Omental fat pad (tissue), 4 donors: ENCODE results near the gene RSAD2. TPM values are rescaled to one million over a fixed set of nuclear protein-coding genes. Genes with fewer than 3 reads are reported as not detected.
A peak's percentile ranks its signal among the peaks of the same experiment; 100 is the strongest.

Experiments used
- ATAC-seq: fragments of 150-250 bp; one replicate; pipeline ENCODE4 v1.9.1; 2016; ENCODE audit warnings: mild to moderate bottlenecking, moderate library complexity; ENCODE audit not compliant: low FRiP score
- DNase-seq: peaks from one replicate; pipeline ENCODE4 v3.0.0-alpha.2; 2019; ENCODE audit warnings: low spot score
- total RNA-seq, 4 donors: library from RNA; depleted of rRNA; stranded (reverse); fragments of >200 nt; gene quantifications; one replicate each; pipeline ENCODE4 v1.1.0, GENCODE V29; 2016
- TF ChIP-seq, protein P1 (sequence below), 3 donors: fragments of 450-650 bp; IDR thresholded peaks; one replicate each; pipeline ENCODE4 v1.5.1; 2016 to 2017; ENCODE audit warnings: antibody characterized with exemption in 3 of 3, mild to moderate bottlenecking in 3 of 3, moderate library complexity in 2 of 3

Gene RSAD2
- total RNA-seq, 4 donors from 2014 or later = 0.56 to 25.1 (median 3.9) TPM

GRCh38 chr2:6864231-6864754 is 13.3 kb upstream of the RSAD2 start:
- TF ChIP-seq, protein P1, sequence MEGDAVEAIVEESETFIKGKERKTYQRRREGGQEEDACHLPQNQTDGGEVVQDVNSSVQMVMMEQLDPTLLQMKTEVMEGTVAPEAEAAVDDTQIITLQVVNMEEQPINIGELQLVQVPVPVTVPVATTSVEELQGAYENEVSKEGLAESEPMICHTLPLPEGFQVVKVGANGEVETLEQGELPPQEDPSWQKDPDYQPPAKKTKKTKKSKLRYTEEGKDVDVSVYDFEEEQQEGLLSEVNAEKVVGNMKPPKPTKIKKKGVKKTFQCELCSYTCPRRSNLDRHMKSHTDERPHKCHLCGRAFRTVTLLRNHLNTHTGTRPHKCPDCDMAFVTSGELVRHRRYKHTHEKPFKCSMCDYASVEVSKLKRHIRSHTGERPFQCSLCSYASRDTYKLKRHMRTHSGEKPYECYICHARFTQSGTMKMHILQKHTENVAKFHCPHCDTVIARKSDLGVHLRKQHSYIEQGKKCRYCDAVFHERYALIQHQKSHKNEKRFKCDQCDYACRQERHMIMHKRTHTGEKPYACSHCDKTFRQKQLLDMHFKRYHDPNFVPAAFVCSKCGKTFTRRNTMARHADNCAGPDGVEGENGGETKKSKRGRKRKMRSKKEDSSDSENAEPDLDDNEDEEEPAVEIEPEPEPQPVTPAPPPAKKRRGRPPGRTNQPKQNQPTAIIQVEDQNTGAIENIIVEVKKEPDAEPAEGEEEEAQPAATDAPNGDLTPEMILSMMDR (IDR thresholded peaks at IDR 0.05) = no peak
- no peak for ATAC-seq

DNA sequence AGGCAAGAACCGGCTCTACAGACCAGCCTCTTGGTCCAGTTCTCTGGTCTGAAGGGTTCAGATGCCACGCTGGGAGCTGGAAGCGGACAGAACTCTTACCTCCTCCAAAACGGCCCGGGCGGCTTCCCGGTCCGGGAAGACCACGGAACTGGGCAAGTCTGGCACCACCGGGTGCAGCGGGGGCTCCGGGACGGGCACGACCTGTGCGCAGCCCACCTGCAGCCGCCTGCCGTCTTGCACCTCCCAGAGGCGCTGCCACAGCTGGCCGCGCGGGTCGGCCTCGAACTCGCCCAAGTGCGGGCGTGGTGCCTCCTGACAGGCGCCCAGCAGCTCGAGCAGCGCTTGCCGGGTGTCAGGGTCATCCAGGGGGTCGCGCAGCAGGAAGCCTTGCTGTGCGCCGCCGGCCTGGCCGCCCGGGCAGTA is 12.6 kb upstream of the RSAD2 start:
- ATAC-seq (no peak), DNase-seq (no peak)
- TF ChIP-seq, protein P1 (IDR thresholded peaks at IDR 0.05) = no peak

More at GRCh38 chr2:6864231-6864754, 13.3 kb upstream of the RSAD2 start:
- DNase-seq = no peak

- ATAC-seq (peak; percentile 85), DNase-seq (no peak)
- TF ChIP-seq, protein P1 (IDR thresholded peaks at IDR 0.05) = no peak
Measured at GRCh38 chr2:6865346-6866274, 12.0 kb upstream of the RSAD2 start, which contains the start of gene CMPK2. CMPK2 (minus strand) TSS chr2:6865907; CDS start chr2:6865696, 211 bp downstream.

GRCh38 chr2:6866275-6866671 is 11.3 kb upstream of the RSAD2 start:
- DNase-seq (no peak), ATAC-seq (no peak)
- TF ChIP-seq, protein P1 (IDR thresholded peaks at IDR 0.05) = no peak

- ATAC-seq (no peak), DNase-seq (no peak)
- TF ChIP-seq, protein P1 (IDR thresholded peaks at IDR 0.05) = no peak
Measured at GRCh38 chr2:6866982-6867381, 10.6 kb upstream of the RSAD2 start.

DNA sequence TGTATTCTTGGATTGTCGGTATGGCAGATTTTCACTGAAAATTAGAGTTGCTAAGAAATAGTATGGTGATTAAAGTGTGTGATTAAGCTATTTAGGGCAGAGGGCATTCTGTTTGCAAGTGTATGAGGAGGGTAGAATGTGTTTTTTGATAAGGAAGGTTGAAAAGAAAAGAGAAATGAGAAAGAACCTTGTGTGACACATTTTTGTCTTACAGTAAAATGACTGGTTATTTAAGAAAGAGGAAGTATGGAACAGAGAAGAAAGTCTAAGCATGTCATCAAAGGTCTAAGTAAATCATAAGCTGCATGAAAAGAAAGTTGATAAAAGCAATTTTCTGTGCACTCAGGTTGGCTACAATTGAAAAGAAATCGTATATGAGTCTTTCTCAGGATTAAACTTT is 5.2 kb upstream of the RSAD2 start:
- TF ChIP-seq, protein P1 (IDR thresholded peaks at IDR 0.05) = no peak
- DNase-seq (no peak), ATAC-seq (no peak)
